GM23248 (cell line): ENCODE measurements around the gene FAM118B.

Source experiments
- EZH2 ChIP-seq: fragments of 200-600 bp; sonication (generic); IDR thresholded peaks from 2 replicates; pipeline ENCODE4 v1.6.1; 2018; ENCODE audit warnings: antibody characterized with exemption, mild to moderate bottlenecking; ENCODE audit not compliant: insufficient read depth, poor library complexity, severe bottlenecking
- EZH2phosphoT487 ChIP-seq: fragments of 200-600 bp; sonication (generic); IDR thresholded peaks from 2 replicates; pipeline ENCODE4 v1.6.1; 2018; ENCODE audit warnings: antibody characterized with exemption, moderate library complexity, mild to moderate bottlenecking, low read depth; ENCODE audit not compliant: insufficient read depth

DNA sequence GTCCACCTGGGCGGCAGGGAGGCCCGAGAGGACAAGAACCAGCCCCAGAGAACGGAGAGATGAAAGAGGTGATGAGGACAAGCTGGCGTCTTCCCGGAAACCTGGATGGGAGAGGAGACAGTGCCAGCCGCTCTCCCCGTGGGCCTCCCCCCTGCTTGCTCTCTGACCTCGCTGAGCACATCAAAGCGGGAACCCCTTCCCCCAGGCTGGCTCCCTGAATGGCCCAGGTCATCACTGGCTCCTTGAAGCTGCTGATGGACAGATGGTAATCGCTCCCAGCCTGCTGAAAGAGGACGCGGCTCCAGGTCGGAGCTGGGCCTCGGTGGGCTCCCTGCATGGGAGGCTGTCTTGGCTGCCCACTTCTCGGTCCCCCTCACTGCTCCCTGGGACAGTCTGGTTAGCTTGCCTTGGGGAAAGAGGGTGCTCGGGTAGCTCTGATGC is 18.5 kb upstream of the FAM118B start:
- no peak for TF ChIP-seq EZH2
- TF ChIP-seq EZH2phosphoT487 = no peak
